HG02571 (cell line): Measurements from ENCODE around the gene S1PR5.
A peak's percentile ranks its signal among the peaks of the same experiment; 100 is the strongest.
"Not testable (repeated sequence)": the region's sequence is repeated elsewhere in the genome, so short reads cannot be mapped to it uniquely, and the experiment has no call there.

Experiments
- ATAC-seq: cut with Tn5 transposase; IDR thresholded peaks from one replicate; pipeline ENCODE4 v1.9.1; 2021; ENCODE audit warnings: mild to moderate bottlenecking, moderate library complexity; ENCODE audit not compliant: unreplicated experiment

S1PR5 gene

DNA sequence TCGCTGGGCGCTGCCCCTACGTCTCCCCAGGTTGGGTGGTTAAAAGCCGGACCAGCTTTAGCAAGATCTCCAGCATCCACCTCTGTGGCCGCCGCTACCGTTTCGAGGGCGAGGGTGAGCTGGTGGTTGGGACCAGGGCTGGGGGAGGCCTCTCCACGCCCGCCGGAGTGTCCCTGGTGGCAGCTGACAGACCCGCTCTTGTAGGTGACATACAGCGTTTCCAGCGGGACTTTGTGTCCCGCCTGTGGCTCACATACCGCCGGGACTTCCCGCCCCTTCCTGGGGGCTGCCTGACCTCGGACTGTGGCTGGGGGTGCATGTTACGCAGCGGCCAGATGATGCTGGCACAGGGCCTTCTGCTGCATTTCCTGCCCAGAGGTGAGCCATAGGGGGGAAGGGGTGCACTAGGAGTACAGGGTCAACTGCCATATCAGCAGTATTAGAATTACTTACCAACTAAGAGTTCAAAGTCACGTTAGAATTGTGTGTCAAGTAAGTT is 27.6 kb upstream of the S1PR5 start:
- no peak for ATAC-seq

DNA sequence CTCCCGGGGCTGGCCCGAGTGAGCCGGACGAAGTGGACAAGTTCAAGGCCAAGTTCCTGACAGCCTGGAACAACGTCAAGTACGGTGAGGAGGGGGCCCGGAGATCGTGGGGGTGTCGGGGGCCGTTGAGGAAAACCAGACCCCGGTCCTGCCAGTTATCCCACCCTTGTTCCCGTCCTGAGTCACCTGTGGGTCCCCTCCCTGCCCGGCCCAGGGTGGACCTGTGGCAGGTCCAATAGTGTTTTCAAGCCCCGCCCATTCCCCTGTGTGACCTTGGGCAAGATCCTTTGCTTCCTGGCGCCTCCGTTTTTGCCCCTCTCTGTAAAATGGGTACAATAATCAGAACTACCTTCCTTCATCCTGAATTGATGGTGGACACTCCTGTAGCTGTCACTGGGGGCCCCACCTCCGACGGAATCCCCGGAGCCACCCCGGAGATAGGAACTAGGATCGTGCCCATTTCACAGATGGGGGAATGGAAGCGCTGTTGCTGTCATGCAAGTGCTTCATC is 27.1 kb upstream of the S1PR5 start:
- ATAC-seq = peak; percentile 19

DNA sequence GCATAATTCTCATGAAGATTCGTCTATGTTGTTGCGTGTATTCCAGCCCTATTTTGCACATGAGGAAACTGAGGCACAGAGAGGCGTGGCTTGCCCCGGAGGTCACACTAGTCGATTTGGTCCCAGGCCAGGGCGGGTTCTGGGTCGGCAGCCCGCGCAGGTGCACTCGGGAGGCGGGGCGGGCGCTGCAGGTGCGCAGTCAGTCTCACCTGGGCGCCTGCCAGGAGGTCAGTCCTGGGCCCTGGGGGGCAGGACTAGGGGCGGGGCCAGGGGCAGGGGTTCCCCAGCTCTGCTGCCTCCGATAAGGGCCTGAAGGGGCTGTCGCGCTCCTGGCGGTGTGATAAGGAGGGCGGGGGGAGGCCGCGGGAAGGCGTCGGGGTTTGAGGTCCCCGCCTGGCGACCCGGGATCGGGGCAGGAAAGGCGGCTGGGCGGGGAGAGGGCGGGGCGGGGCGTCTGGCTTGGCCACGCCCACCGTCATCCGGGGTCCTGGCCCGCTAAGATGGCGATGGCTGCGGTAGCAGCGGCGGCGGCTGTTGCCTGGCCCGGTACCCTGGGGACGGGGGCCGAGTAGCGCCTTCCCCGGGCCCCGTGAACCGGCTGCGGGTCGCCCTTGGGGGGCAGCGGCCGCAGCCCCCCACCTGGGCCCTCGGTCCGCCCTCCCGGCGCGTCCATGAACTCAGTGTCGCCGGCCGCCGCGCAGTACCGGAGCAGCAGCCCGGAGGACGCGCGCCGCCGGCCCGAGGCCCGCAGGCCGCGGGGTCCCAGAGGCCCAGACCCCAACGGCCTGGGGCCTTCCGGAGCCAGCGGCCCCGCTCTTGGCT is 26.4 kb upstream of the S1PR5 start, which contains the start of gene ATG4D:
Gene ATG4D (plus strand): TSS at position 485 of the 822 bp plus-strand sequence. CDS start 187 bp downstream, at position 672.
- peak; percentile 59 for ATAC-seq

DNA sequence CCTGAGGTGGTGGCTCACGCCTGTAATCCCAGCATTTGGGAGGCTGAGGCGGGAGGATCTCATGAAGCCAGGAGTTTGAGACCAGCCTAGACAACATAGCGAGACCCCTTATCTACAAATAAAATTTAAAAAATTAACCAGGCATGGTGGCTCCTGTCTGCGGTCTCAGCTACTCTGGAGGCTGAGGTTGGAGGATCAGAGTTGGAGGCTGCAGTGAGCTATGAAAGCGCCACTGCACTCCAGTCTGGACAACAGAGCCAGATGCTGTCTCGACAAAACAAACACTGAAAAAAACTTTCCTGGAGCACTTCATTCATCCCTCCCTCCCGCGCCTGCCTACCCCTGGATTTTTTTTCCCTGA is 25.8 kb upstream of the S1PR5 start:
- no peak for ATAC-seq

DNA sequence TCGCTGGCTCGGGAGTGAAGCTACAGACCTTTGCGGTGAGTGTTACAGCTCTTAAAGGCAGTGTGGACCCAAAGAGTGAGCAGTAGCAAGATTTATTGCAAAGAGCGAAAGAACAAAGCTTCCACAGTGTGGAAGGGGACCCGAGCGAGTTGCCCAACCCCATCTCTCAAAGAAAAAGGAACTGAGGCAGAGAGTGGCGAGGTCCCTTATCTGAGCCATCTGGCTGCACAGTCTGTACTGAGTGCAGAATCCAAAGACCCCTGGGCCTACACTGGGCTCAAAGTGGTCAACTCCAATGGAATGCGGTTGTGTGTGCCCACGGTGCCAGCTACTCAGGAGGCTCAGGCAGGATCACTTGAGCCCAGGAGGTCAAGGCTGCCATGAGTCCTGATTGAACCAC is 21.8 kb upstream of the S1PR5 start:
- not testable (repeated sequence) for ATAC-seq

DNA sequence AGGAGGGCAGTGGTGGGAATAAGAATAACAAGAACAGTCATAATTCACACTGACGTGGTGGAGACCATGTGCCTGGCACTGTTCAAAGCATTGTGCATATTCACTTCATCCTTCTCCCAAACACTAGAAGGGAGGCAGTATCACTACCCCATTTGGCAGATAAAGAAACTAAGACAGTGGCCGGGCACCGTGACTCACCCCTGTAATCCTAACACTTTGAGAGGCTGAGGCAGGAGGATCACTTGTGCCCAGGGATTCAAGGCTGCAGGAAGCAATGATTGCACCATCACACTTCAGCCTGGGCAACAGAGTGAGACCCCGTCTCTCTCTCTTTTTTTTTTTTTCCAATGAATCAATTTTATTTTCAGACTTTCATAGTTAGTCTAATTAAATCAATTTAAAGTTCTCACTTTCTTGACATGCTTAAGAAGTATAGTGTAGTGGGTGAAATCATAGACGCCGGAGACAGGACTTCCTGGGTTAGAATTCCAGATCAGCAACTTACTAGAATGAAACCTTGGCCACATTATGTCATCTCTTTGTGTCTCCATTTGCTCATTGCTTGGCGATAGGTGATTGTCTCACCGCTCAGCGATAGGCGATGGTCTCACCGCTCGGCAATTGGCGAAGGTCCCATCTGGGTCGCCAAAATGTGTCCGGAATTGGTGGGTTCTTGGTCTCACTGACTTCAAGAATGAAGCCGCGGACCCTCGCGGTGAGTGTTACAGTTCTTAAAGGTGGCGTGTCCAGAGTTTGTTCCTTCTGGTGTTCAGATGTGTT is 21.1 kb upstream of the S1PR5 start:
- no peak for ATAC-seq

DNA sequence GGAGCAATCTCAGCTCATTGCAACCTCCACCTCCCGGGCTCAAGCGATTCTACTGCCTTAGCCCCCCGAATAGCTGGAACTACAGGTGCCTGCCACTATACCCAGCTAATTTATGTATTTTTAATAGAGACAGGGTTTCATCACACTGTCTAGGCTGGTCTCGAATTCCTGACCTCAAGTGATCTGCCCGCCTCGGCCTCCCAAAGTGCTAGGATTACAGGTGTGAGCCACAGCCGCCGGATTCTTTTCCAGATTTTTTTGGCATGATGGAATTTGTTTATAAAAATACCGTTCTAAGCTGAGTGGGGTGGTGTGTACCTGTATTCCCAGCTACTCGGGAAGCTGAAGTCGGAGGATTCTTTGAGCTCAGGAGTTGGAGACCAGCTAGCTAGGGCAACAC is 20.4 kb upstream of the S1PR5 start:
- ATAC-seq = no peak

DNA sequence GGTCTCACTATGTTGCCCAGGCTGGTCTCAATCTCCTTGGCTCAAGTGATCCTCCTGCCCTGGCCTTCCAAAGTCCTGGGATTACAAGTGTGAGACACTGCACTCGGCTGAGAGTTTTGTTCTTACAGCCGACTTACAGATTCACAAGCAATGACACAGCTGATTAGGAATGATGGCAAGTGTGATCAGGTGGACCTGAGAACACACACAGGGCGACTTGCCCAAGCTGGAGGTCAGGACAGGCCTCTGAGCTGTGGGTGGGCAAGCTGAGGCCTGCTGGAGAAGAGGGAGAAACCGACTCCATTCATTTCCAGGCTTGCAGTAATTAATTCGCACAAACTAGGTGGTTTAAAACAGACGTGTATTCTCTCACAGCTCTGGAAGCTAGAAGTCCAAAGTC is 18.4 kb upstream of the S1PR5 start:
- no peak for ATAC-seq

DNA sequence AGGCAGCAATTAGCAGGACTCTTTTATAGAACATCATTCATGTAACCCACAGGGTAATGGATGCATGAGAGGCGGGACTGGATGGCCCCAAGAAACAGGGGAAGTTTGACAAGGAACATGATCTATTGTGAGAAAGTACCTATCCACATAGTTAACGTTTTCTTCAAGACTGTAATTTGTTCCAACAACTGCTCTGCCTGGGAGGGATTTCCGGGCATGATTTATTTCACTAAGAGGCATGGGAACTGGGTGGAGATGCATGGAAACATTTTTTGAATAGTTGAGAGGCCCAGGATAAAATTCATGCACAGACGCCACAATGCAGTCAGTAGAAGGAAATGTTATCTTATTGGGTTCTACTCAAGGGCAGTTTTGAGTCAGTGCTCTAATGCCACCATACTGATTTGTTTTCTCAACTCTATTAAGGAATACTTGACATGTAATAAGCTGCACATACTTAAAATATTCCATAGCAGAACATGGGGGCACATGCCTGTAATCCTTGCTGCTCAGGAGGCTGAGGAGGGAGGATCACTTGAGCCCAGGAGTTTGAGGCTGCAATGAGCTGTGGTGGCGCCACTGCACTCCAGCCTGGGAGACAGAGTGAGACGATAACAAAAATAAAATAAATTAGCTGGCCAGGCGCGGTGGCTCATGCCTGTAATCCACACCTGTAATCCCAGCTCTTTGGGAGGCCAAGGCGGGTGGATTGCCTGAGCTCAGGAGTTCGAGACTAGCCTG is 16.6 kb upstream of the S1PR5 start:
- ATAC-seq = no peak

DNA sequence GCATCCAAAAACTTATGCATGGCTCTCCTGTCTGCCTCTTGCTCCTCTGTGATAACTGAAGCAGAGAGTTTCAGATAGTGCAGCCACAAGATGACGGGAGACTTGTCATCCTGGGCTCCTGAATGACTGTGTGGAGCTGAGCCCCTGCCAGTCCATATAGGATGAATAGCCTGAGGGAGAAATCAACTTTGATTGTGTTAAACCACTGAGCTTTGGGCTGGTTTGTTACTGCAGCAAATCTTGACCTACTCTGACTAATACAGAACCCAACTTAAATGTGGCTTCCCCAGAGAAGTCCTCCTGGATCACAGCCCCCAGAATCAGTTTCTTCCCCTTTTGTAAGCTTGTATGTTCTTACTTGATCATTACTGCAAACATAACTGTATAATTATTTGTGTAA is 15.2 kb upstream of the S1PR5 start:
- no peak for ATAC-seq

DNA sequence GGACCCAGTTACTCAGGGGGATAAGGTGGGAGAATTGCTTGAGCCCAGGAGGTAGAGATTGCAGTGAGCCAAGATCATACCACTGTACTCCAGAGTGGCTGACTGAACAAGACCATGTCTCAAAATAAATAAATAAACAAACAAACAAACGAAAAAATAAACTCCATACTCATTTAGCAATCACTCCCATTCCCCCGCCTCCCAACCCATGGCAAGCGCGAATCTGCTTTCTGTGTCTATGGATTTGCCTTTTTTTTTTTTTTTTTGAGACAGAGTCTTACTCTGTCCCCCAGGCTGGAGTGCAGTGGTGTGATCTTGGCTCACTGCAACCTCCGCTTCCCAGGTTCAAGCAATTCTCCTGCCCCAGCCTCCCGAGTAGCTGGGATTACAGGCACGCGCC is 9.6 kb upstream of the S1PR5 start:
- not testable (repeated sequence) for ATAC-seq

DNA sequence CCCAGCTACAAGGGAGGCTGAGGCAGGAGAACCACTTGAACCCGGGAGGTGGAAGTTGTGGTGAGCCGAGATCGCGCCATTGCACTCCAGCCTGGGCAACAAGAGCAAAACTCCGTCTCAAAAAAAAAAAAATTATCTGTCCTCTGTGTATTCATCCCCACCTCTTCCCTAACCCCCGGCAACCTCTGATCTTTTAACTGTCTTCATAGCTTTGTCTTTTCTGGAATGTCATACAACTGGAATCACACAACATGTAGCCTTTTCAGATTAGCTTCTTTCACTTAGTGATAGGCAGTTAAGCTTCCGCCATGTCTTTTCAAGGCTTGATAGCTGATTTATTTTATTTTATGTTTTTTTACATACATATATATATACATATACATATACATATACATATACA is 8.4 kb upstream of the S1PR5 start:
- ATAC-seq = no peak

DNA sequence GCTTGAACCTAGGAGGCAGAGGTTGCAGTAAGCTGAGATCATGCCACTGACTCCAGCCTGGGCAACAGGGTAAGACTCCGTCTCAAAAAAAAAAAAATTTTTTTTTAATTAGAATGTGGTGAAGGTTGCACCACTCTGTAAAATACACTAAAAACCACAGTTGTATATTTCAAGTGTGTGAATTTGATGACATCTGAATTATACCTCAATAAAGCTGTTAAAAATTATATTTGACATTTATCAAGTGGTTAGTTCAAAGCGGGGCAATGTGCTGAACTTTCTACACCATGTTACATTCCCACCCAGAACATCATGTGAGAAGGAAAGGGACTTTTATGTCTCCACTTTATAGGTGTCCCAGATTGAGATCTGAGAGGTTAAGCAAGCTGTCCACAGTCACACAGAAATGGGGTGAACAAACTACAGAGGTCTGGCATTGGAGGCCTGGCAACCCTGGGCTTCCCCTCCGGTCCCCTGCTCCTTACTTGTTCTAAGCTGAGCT is 5.9 kb upstream of the S1PR5 start:
- ATAC-seq = no peak

DNA sequence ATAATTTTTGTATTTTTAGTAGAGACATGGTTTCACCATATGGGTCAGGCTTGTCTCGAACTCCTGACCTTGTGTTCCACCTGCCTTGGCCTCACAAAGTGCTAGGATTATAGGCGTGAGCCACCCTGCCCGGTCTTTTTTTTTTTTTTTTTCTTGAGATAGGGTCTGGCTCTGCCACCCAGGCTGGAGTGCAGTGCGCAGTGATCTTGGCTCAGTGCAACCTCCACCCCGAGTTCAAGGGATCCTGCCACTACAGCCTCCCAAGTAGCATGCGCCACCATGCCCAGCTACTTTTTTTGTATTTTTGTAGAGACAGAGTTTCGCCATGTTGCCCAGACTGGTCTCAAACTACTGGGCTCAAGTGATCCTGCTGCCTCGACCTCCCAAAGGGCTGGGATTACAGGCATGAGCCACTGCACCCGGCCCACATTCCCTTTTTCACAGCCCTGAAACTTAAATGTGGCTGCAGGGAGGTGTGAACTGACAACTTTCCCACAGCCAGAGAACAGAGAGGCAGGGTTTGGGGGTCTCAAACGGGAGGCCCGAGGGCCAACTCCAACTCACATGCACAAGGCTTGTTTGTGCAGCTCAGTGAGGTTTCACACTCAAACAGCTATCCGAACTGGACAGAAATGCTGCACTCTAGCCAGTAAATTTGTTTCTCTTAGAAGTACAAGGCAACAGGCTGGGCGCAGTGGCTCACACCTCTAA is 4.4 kb upstream of the S1PR5 start:
- ATAC-seq = no peak

DNA sequence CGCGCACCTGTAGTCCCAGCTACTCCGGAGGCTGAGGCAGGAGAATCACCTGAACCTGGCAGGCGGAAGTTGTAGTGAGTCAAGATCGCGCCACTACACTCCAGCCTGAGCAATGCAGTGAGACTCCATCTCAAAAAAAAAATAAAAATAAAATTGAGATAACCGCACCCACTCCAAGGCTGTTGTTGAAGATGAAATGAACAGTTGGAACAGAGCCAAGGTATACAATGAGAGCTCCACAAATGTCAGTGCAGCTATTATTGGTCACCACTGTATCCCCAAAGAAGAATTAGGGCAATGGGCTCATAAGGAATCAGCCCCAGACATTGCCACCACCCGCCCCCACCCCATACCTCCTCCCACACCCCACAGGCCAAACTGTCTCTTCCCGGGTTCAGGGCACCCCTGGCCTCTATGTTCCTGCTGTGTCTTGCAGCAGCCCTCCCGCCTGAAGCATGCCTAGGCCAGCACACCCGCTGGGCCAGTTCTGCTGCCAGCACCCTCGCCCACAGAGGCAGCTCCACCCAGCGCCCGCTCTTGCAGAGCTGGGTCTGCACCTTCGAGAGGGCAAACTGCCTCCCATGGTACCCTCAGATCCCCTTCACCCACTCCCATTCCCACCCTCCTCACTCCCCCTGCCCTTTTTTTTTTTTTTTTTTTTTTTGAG is 3.5 kb upstream of the S1PR5 start:
- no peak for ATAC-seq

DNA sequence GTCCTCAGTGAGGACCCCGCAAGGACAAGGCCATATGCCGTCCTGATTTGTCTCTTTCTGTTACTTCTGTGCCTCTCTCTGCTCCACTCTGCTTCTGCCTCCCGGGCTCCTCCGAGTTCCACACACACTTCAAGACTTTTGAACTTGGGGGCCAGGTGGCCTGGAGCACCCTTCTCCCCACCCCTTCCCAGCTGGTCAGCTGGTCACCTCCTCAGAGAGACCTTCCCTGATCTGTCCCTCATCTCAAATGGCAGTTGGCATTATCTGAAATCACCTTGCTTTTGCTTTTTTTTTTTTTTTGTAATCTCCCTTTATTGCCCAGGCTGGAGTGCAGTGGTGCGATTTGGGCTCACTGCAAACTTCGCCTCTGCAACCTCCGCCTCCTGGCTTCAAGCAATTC is 2.2 kb upstream of the S1PR5 start:
- ATAC-seq = no peak

DNA sequence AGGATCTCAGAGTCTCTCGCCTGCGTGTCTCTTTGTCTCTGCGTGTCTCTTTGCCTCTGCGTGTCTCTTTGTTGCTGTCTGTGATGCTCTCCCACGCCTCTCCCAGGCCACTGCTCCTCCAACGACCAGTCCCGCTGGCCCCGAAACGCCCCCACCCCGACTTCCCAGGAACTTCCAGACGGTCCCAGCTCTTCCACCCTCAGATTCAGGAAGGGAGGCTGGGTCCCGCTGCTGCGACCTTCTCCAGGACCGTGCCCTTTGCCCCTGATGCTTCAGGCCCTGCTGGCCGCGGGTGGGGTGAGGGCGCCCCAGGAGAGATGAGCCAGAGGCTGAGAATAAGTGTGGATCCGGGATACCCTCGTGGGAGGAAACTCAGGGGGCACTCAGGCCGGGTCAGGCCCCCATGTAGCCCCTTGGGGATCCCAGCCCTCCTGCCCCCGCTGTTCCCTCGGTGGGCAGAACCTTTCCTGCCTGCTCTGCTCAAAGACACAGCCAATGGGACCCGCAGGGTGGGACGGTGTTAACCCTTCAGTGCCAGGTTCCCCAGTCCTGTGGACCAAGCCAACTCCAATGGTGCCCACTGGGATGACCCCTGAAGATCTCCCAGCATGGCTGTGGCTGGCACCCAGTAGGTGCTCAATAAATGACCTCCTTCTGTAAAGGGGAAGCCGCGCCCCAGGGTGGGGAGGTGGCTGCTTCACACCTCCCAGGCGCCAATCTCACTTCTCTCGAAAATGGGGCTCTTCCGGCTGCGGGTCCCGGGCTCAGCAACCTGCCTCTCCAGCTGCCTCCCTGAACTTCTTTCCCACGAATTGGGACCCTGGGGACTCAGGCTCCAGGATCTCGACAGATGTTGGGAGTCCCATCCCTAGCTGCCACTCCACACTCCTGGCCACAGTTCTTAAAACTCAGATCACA is 1.5 kb upstream of the S1PR5 start:
- no peak for ATAC-seq

DNA sequence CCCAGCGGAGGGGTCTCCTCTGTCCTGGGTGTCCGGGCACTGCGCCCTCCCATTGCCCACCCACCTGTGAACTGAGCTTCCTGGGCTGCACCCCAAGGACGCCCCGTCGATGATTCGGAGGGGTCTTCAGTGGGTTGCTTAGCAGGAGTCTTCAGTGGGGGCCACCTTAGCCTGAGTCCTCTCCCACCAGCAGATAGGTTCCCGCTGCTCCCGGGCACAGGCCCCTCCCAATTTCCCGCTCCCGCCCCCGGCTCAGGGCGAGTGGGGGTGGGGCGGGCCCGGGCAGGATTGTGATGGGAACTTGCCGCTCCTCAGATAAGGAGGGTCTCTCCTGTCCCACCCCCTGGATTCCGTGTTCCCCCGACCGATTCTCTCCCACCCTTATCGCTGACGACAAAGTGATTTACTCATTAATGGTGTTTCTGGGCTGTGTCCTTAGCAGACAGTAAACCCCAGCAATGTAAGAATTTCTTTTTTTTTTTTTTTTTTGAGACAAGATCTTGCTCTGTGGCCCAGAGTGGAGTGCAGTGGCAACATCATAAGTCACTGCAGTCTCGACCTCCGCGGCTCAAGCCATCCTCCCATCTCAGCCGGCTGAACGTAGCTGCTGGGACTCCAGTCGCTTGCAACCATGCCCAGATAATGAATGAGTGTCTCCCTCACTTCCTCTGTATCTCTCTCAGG is 655 bp upstream of the S1PR5 start:
- no peak for ATAC-seq
